Endodermal cell (in vitro differentiated cells): ENCODE data around the gene ASIC5. TPM values are rescaled to one million over a fixed set of nuclear protein-coding genes. Genes with fewer than 3 reads are reported as not detected.

Source experiments
- DNase-seq: peaks from one replicate; pipeline ENCODE4 v3.0.0-alpha.2; 2017
- H3K27ac ChIP-seq: 2 replicates; pipeline ENCODE4 v1.5.1; 2013; ENCODE audit warnings: mild to moderate bottlenecking, low read depth, low read length, moderate library complexity
- H3K27me3 ChIP-seq: 2 replicates; pipeline ENCODE4 v1.6.1; 2013; ENCODE audit warnings: mild to moderate bottlenecking, low read length, moderate library complexity; ENCODE audit not compliant: insufficient read depth, control insufficient read depth, poor library complexity, severe bottlenecking
- H3K36me3 ChIP-seq: 2 replicates; pipeline ENCODE4 v1.7.0; 2013; ENCODE audit warnings: mild to moderate bottlenecking, low read length, moderate library complexity; ENCODE audit not compliant: control insufficient read depth, insufficient read depth
- H3K4me1 ChIP-seq: one replicate; pipeline ENCODE4 v1.7.0; 2013; ENCODE audit warnings: low read length; ENCODE audit not compliant: control insufficient read depth, insufficient read depth
- H3K4me3 ChIP-seq: 2 replicates; pipeline ENCODE4 v1.5.1; 2013; ENCODE audit warnings: mild to moderate bottlenecking, low read length, moderate library complexity
- H3K9ac ChIP-seq: 2 replicates; pipeline ENCODE4 v1.6.1; 2013; ENCODE audit warnings: mild to moderate bottlenecking, low read length, moderate library complexity; ENCODE audit not compliant: poor library complexity, severe bottlenecking; ENCODE audit errors: extremely low read depth
- H3K9me3 ChIP-seq: 2 replicates; pipeline ENCODE4 v1.6.1; 2013; ENCODE audit warnings: mild to moderate bottlenecking, low read length, moderate library complexity; ENCODE audit not compliant: control insufficient read depth
- H3K27ac Mint-ChIP-seq: 2 replicates; pipeline ENCODE4 v1.8.0; 2020; ENCODE audit warnings: mixed read lengths
- H3K27me3 Mint-ChIP-seq: 2 replicates; pipeline ENCODE4 v1.8.0; 2021; ENCODE audit warnings: mild to moderate bottlenecking, mixed read lengths; ENCODE audit not compliant: insufficient read depth
- H3K36me3 Mint-ChIP-seq: 2 replicates; pipeline ENCODE4 v1.8.0; 2020; ENCODE audit warnings: low read depth, mixed read lengths
- H3K4me1 Mint-ChIP-seq: 2 replicates; pipeline ENCODE4 v1.8.0; 2020; ENCODE audit warnings: mixed read lengths
- H3K4me3 Mint-ChIP-seq: 2 replicates; pipeline ENCODE4 v1.8.0; 2020; ENCODE audit warnings: mild to moderate bottlenecking, moderate library complexity, mixed read lengths
- H3K9me3 Mint-ChIP-seq: 2 replicates; pipeline ENCODE4 v1.8.0; 2020; ENCODE audit warnings: mild to moderate bottlenecking, mixed read lengths
- CTCF ChIP-seq: fragments of 200-600 bp; sonication (generic); conservative IDR thresholded peaks from 2 replicates; pipeline ENCODE4 v1.5.0; 2021; ENCODE audit warnings: antibody characterized with exemption, mild to moderate bottlenecking
- WGBS, 2 experiments: methylation state at CpG; one replicate each; pipeline versions ENCODE4 v1.1.5 to v1.1.7; 2013; ENCODE audit warnings: missing lambda C conversion rate in 2 of 2, mixed read lengths in 1 of 2; ENCODE audit not compliant: insufficient coverage in 1 of 2, insufficient read length in 1 of 2; 5-methylcytosine and 5-hydroxymethylcytosine counted together
- total RNA-seq, 2 donors: library from RNA; stranded (reverse); fragmentation: NEBNext Ultra II Directional in 1 of 2; extraction: Animal tissue kit (Norgen Biotek cat#: 25700) in 1 of 2; gene quantifications; 2 replicates in 1 of 2; 3 replicates in 1 of 2; pipeline ENCODE4 v1.2.1, GENCODE V29; 2021

Gene ASIC5
- total RNA-seq, 2 donors from 2014 or later: not detected

- 95% methylated on average over 3 of the region's 3 CpGs; no CpG with 5 or more reads in 1 of the 2 experiments for WGBS, 2 experiments
- Mint-ChIP-seq H3K27me3 (no peaks in the 10 kb centered on the region), H3K36me3 (no peaks in the 10 kb centered on the region), H3K4me1 (peaks cover 14% of the 10 kb centered on the region), H3K9me3 (no peaks in the 10 kb centered on the region), H3K27ac (no peak overlapping the region), H3K4me3 (no peak overlapping the region)
- no peak overlapping the region for H3K9ac ChIP-seq
- no peaks in the 10 kb centered on the region for H3K36me3 ChIP-seq
- no peaks in the 10 kb centered on the region for H3K9me3 ChIP-seq
- no peak overlapping the region for H3K4me3 ChIP-seq
- H3K27me3 ChIP-seq: no peaks in the 10 kb centered on the region
- no peak overlapping the region for H3K27ac ChIP-seq
- DNase-seq: no peak
- no peaks in the 10 kb centered on the region for H3K4me1 ChIP-seq
- no peak for TF ChIP-seq CTCF
Measured at GRCh38 chr4:155822572-155822971, 43.5 kb downstream of the ASIC5 start.

- Mint-ChIP-seq H3K9me3 (no peaks in the 10 kb centered on the region), H3K27ac (no peak overlapping the region), H3K27me3 (no peaks in the 10 kb centered on the region), H3K4me1 (peaks cover 14% of the 10 kb centered on the region), H3K4me3 (no peak overlapping the region), H3K36me3 (no peaks in the 10 kb centered on the region)
- no peaks in the 10 kb centered on the region for H3K36me3 ChIP-seq
- 100% methylated on average over 1 to 2 of the region's 4 CpGs for WGBS, 2 experiments
- no peaks in the 10 kb centered on the region for H3K4me1 ChIP-seq
- H3K4me3 ChIP-seq: no peak overlapping the region
- H3K9me3 ChIP-seq: no peaks in the 10 kb centered on the region
- no peak overlapping the region for H3K27ac ChIP-seq
- no peak overlapping the region for H3K9ac ChIP-seq
- H3K27me3 ChIP-seq: no peaks in the 10 kb centered on the region
- DNase-seq: no peak
- no peak for TF ChIP-seq CTCF
Measured at GRCh38 chr4:155820887-155821518, 45.1 kb downstream of the ASIC5 start.

GRCh38 chr4:155819066-155819465 lies 47.0 kb downstream of the ASIC5 start:
- H3K4me3 Mint-ChIP-seq: no peak overlapping the region
- no peak overlapping the region for H3K9ac ChIP-seq
- no peaks in the 10 kb centered on the region for H3K9me3 Mint-ChIP-seq
- H3K27ac ChIP-seq: no peak overlapping the region
- TF ChIP-seq CTCF: no peak
- WGBS, 2 experiments: 95% methylated on average over 1 of the region's 1 CpG; no CpG with 5 or more reads in 1 of the 2 experiments
- no peaks in the 10 kb centered on the region for H3K9me3 ChIP-seq
- no peaks in the 10 kb centered on the region for H3K27me3 Mint-ChIP-seq
- no peaks in the 10 kb centered on the region for H3K4me1 ChIP-seq
- no peaks in the 10 kb centered on the region for H3K36me3 Mint-ChIP-seq
- H3K27ac Mint-ChIP-seq: no peak overlapping the region
- H3K27me3 ChIP-seq: no peaks in the 10 kb centered on the region
- no peak overlapping the region for H3K4me3 ChIP-seq
- H3K4me1 Mint-ChIP-seq: peaks cover 14% of the 10 kb centered on the region
- H3K36me3 ChIP-seq: no peaks in the 10 kb centered on the region
- DNase-seq: no peak
